ENCODE measurements around the gene CDH5.
A peak's percentile ranks its signal among the peaks of the same experiment; 100 is the strongest.

Gene CDH5

GRCh38 chr16:66419527-66419926 is 53.0 kb downstream of the CDH5 start:
- no peak for DNase-seq

- no peak for DNase-seq
Observed at GRCh38 chr16:66420396-66420795, 53.9 kb downstream of the CDH5 start.

- no peak for DNase-seq
Observed at GRCh38 chr16:66421891-66422290, 55.4 kb downstream of the CDH5 start.

DNA sequence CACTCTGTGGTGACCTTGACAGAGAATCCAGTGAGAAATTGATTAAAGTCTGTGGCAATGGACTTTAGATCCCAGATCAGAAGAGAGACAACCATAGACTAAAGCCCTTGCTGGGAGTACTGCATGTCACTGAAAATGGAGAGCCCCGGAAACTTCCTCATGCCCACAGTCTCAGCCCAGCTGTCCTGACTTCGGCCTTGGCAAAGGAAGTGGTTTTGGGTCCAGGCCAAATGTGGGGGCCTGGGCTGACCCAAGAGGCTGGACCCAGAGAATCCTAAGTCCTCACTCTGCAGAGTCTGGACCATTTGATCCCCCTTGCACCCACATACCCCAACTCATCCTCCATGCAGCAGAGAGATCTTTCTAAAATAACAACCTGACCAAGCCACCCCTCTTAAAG is 55.9 kb downstream of the CDH5 start:
- no peak for DNase-seq

- DNase-seq, result no peak
Observed at GRCh38 chr16:66423177-66423576, 56.7 kb downstream of the CDH5 start.

DNA sequence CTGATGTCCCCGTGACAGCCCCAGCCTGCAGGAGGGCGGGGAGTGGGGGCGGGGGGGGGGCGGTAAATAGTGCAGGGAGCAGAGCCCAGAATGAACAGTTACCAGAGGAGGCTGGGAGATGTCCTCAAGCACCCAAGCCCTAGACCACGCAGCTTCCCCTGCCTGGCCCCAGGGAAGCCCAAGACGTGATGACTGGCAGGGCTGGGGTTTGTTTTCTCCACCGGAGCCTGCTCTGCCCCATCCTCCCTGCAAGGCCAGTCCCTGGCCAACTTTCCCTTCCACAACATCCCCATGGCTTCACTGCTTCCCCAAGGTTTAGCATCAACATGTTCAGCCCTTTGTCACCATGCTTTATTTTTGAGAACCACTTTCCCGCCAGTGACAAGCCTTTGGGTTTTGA is 59.2 kb downstream of the CDH5 start:
- no peak for DNase-seq

DNA sequence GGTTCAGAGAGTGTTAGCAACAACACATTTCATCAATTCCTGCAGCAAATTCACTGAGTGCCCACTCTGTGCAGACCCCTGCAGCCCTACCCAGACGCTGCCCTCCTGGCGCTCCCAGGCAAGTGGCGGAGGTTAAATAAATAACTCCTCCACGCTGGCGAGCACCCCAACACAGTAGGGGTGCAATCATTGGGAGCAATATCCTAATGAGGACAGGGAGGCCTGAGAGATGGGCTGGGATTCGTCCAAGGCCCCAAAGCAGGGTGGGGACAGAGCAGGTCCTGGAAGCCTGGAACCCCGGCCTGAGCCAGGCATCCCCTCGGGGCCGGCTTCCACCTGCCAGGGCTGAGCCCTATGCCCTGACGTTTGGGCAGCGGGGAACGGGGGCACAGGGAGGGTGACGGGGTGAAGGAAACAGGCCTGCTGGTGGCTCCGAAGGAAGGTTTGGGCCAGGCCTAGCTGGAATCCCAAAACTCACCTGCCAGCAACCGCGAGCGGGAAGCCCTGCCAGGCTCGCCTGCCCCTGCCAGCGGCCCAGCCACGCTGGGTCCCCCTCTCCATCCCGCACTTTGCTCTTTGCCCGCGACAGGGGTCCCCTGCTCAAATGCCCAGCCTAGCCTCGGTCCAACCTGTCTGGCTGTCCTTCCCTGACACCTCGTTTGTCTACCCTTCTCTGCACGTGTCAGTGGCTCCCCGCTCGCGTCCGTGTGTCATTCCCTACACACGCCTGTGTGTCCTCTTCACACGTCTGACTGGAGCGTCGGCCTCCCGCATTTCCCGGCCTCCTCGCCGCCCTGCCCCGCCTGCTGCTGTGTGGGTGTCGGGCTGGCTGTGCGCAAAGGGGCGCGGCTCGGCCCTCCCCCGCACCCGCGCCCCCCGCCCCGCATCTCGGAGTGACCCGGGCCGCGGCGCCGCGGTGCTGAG is 59.9 kb downstream of the CDH5 start:
- DNase-seq, result peak; percentile 22

DNA sequence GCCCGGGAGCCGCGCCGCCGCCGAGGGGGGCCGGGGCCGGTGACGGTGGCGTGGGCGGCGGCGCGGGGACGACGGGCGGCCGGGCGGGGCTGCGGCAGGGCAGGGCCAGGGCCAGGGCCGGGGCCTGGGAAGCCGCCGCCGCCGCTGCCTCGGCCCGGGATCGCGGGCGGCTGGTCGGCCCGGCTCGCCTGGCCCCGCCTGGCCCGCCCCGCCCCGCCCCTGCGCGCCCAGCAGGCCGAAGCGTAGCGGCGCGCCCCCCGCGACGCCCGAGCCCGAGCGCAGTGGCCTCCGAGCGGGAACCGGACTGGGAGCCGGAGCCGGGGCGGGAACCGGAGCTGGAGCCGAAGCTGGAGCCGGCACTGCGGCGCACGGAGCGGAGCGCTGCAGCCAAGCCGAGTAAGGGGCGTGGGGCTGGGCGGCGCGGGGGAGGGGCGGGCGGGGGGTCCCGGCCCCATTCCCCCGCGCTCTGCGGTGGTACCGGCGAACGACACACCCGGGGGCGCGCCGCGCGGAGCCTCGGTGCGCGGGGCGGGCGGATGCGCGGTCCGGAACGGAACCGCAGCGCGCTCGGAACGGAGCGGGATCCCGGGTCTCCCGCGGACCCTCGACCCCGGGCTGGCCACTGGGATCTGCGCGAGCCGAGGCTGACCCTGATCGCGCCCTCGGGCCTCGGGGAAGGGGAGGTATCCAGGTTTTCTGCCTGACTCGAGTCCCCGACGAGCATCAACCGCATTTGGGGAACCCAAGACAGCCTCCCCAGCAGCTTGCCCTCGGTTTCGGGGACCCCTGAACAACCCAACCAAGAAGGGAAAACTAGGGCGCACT is 60.8 kb downstream of the CDH5 start, which contains the start of gene BEAN1:
Gene BEAN1 (plus strand): TSS at position 260 of the 825 bp plus-strand sequence. CDS start 10,382 bp downstream, outside the sequence.
- no peak for DNase-seq

- DNase-seq, result no peak
Observed at GRCh38 chr16:66427871-66428681, 61.6 kb downstream of the CDH5 start.

- DNase-seq, result no peak
Observed at GRCh38 chr16:66428682-66429251, 62.3 kb downstream of the CDH5 start.

DNA sequence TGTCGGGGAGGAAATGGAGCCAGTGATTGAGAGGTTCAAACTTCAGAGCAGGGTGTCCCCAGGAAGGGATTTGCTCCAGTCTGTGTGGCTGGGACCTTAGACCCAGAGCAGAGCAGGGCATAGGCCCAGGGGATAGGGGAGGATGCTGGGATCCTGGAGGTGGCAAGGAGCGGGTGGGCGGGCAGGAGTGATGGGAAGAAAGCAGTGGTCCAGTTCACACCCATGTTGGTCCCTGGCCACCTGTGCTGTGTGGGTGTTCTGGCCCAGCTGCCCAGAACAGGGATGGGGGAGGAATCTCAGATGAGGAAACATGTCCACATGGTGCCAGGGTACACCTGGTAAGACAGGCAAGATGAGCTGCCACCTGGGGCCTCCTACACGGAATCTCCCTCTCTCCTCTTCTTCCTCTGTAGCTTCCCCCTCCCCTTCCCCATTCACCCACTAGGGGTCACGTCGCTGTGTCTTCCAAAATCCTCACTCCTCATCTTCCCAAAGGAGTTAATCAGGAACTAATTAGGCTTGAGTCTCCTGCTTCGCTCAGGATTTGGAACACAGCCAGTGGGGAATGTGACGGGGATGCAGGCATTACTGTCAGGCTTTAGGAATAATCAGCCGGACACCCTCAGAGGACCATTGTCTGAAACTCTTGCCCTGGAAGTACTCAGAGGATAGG is 62.9 kb downstream of the CDH5 start:
- DNase-seq, result no peak

DNA sequence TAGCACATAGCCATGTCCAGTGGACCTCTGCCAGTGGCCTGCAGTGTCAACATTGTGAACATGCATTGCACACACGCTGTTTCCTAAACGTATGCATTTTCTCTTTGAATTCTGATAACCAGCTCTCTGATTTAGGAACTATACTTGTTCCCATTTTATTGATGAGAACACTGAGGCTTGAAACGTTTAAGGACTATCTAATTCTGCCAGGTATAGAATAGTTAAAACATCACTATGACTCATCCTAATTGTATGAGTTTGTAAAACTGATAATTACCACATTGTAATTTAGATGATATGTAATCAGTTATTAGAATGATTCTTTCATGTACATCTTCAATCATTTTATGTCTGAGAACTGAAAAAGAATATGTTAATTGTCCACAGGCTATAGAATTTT is 63.7 kb downstream of the CDH5 start:
- DNase-seq, result no peak

DNA sequence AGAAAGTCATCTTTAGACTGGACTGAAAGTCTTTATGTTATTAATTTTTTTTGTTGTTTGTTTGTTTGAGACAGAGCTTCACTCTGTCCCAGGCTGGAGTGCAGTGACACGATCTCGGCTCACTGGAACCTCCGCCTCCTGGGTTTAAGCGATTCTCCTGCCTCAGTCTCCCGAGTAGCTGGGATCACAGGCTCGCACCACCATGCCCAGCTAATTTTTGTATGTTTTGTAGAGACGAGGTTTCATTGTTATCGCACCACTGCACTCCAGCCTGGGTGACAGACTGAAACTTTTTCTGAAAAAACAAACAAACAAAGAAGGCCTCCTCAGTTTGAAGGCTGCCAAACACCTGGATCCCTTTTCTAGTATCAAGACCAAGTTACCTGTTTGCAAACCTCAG is 65.3 kb downstream of the CDH5 start:
- no peak for DNase-seq

DNA sequence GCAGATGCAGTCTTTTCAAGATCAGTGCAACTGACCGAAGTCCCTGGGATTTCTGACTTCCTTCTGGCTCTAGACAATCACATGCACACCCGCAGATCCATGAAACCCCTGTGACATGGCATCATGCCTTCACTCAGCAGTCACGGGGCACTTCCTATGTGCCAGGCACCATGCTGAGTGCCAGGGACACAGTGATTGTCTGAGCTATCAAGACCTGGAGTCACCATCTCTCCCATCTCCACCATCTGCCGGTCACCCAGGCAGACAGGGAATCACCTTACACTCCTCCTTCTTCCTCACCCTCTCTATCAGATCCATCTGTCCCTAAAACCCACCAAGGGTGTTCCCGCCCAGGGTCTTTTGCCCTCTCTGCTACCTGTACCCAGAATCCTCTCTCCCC is 65.9 kb downstream of the CDH5 start:
- DNase-seq, result no peak

GRCh38 chr16:66434619-66435430 is 68.3 kb downstream of the CDH5 start:
- DNase-seq, result no peak

DNA sequence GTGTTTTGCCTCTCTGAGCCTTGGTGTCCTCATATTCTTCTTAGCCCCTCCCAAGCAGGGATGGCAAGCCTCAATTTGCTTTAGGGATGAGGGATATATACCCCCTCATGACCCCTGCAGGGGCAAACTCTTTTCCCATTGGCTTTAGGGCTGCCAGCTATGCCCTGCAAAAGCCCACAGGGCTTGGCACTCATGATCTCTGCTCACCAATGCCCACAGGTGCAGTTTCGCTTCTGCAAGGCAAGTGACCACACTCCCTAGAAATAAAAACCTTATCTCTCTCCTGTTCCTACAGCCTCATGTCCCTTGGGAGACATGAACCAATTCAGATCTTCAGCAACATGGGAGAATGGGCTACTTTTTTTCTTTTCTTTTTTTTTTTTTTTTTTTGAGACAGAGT is 69.4 kb downstream of the CDH5 start:
- DNase-seq, result no peak

GRCh38 chr16:66437391-66437945 is 71.0 kb downstream of the CDH5 start:
- DNase-seq, result no peak

DNA sequence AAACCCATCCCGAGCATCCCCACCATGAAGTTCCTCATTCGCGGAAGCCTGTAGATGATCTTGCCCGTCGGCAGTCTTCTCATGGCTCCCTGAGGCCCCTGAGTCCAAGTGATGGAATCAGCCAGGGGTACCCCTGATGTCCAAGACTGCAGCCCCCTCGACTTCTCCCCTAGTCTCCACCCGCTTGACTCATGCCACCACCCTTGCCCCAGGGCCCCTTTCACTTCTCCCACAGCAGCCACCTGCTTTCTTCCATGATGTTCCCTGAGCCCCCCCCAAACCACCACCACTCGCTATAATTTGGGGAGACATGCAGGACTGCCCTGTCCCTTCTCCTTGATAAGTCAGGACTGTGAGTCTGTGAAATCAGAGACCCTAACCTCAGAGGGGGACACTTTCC is 72.0 kb downstream of the CDH5 start:
- no peak for DNase-seq

GRCh38 chr16:66439051-66439730 is 72.7 kb downstream of the CDH5 start:
- no peak for DNase-seq

GRCh38 chr16:66440271-66440802 is 73.8 kb downstream of the CDH5 start:
- no peak for DNase-seq
